ENCODE measurements around the gene GDNF. TPM values are rescaled to one million over a fixed set of nuclear protein-coding genes. Genes with fewer than 3 reads are reported as not detected.

The GDNF gene
- total RNA-seq, 1 donor: 0.54 TPM

DNA sequence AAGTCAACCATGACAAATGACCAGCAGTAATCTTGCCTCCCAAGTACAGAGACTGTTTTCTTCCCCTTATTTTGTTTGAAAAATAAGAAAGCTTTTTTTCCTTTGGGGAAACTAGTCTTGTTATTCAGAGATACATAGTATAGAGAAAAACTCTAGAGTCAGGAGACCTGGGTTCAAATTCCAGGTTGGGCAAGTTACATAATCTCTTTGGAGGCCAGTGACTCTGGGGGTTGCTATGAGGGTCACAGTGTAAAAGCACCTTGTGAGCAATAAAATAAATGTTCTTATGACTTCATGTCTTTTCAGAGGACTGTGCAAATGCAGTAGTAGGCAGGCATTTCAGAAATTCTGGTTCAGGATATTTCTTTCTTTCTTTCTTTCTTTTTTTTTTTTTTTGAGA lies 71.5 kb downstream of the GDNF start:
- TF ChIP-seq, protein P1, sequence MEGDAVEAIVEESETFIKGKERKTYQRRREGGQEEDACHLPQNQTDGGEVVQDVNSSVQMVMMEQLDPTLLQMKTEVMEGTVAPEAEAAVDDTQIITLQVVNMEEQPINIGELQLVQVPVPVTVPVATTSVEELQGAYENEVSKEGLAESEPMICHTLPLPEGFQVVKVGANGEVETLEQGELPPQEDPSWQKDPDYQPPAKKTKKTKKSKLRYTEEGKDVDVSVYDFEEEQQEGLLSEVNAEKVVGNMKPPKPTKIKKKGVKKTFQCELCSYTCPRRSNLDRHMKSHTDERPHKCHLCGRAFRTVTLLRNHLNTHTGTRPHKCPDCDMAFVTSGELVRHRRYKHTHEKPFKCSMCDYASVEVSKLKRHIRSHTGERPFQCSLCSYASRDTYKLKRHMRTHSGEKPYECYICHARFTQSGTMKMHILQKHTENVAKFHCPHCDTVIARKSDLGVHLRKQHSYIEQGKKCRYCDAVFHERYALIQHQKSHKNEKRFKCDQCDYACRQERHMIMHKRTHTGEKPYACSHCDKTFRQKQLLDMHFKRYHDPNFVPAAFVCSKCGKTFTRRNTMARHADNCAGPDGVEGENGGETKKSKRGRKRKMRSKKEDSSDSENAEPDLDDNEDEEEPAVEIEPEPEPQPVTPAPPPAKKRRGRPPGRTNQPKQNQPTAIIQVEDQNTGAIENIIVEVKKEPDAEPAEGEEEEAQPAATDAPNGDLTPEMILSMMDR (IDR thresholded peaks at IDR 0.05; ENCODE audit: insufficient read depth, low read length): no peak
- no peak for DNase-seq (ENCODE audit: low read depth)
- no peak overlapping the region for H3K4me3 ChIP-seq (ENCODE audit: low read depth, low read length)

DNA sequence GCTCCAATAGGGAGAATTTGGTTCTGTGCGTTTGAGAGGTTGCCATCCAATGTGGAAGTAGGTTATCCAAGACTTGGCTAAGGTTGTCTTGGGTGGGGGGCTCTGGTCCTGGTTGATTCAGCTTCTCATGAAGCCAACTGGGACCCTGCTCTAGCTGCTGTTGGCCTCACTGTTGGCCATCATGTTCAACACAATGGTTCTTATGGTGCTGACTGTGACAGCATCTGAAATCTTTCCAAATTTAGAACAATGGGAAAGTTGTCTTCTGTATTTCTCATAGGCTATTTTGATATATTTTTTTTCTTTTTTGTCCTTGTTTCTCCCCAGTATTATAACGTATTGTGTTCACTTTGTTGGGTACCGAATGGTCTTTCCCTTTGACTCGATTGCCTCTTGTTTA lies 71.9 kb downstream of the GDNF start:
- TF ChIP-seq, protein P1 (IDR thresholded peaks at IDR 0.05; ENCODE audit: insufficient read depth, low read length): no peak
- H3K4me3 ChIP-seq (ENCODE audit: low read depth, low read length): no peak overlapping the region
- peak; percentile 27 for DNase-seq (ENCODE audit: low read depth)

DNA sequence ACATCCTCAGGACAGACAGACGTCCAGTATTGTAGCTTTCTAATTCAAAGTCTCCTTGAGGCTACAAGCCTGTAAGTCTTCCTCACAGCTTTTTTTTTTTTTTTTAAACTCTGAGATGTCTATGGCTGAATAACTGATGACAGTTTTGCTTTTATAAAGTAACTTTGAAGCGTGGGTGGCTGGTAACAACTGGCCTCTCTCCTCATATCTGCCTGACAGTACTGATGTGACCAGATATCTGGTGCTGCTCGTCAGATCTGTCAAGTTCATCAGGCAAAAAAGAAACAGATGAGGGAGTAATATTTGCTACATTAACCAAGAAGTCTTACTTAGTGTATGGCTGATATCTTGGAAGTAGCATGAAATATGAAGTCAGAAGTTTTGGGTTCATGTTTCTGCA lies 72.6 kb downstream of the GDNF start:
- H3K4me3 ChIP-seq (ENCODE audit: low read depth, low read length): no peak overlapping the region
- DNase-seq (ENCODE audit: low read depth): no peak
- TF ChIP-seq, protein P1 (IDR thresholded peaks at IDR 0.05; ENCODE audit: insufficient read depth, low read length): no peak

Measured in fibroblast of the aortic adventitia (primary cell).